ENCODE measurements around the gene CRPPA. TPM values are rescaled to one million over a fixed set of nuclear protein-coding genes. Genes with fewer than 3 reads are reported as not detected.

Gene CRPPA
- polyA plus RNA-seq (2013): 0.75 and 0.94 TPM in 2 replicates

GRCh38 chr7:16421333-16422102 lies at the start of gene CRPPA:
Gene CRPPA, minus strand, starts transcription at chr7:16421538. Its CDS starts 216 bp downstream, at chr7:16421322.
- Histone ChIP-seq H2AFZ (ENCODE audit: insufficient read depth, low read length, poor library complexity) (peak within 1 kb of the TSS; percentile 98), H3K36me3 (ENCODE audit: control insufficient read depth in 1 of 2, insufficient read depth in 2 of 2, low read length in 2 of 2) (no peaks in the 10 kb centered on the region)

GRCh38 chr7:16465469-16466361 lies 44.4 kb upstream of the CRPPA start, which contains the start of gene SOSTDC1:
Gene SOSTDC1, minus strand, starts transcription at chr7:16465738. Its CDS starts 70 bp downstream, at chr7:16465668.
- Histone ChIP-seq H2BK12ac (ENCODE audit: low read length) (no peak within 1 kb of the TSS), H3K14ac (ENCODE audit: low read length) (no peak within 1 kb of the TSS), H3K9me3 (ENCODE audit: insufficient read depth, low read depth, low read length) (no peaks in the 10 kb centered on the region), H3K4me3 (ENCODE audit: low read depth, low read length) (no peak within 1 kb of the TSS), H2AK5ac (ENCODE audit: low read length) (no peak within 1 kb of the TSS), H3K27me3 (ENCODE audit: insufficient read depth, low read length) (no peaks in the 10 kb centered on the region), H3K18ac (ENCODE audit: low read length) (no peak within 1 kb of the TSS), H3K79me1 (ENCODE audit: low read length) (no peaks in the 10 kb centered on the region), H3K4me2 (ENCODE audit: low read length) (peak within 1 kb of the TSS; percentile 2), H3K79me2 (ENCODE audit: control insufficient read depth, insufficient read depth, low read length, poor library complexity) (no peaks in the 10 kb centered on the region), H2AFZ (ENCODE audit: insufficient read depth, low read length, poor library complexity) (no peak within 1 kb of the TSS), H3K27ac (ENCODE audit: low read depth, low read length) (no peak within 1 kb of the TSS), H4K91ac (ENCODE audit: low read depth, low read length) (no peak within 1 kb of the TSS), H4K8ac (ENCODE audit: low read depth, low read length) (no peak within 1 kb of the TSS), H3K36me3 (ENCODE audit: control insufficient read depth in 1 of 2, insufficient read depth in 2 of 2, low read length in 2 of 2) (no peaks in the 10 kb centered on the region), H3K4ac (ENCODE audit: low read depth, low read length) (no peak within 1 kb of the TSS), H3K4me1 (ENCODE audit: control insufficient read depth in 1 of 2, insufficient read depth in 2 of 2, low read length in 2 of 2) (no peaks in the 10 kb centered on the region), H3K23ac (ENCODE audit: low read length) (no peak within 1 kb of the TSS), H4K12ac (ENCODE audit: low read depth, low read length) (no peak within 1 kb of the TSS), H3K9ac (ENCODE audit: low read length) (no peak within 1 kb of the TSS), H2BK5ac (ENCODE audit: low read depth, low read length, poor library complexity) (no peak within 1 kb of the TSS), H2BK120ac (ENCODE audit: insufficient read depth, low read length, poor library complexity) (no peak within 1 kb of the TSS)
- no peak for DNase-seq
- no CpG with 5 or more reads among the region's 10 CpGs for WGBS (ENCODE audit: extremely low coverage, insufficient coverage, insufficient read length)

More at GRCh38 chr7:16421333-16422102, at the start of gene CRPPA:
- peak within 1 kb of the TSS; percentile 95 for H3K27ac ChIP-seq (ENCODE audit: low read depth, low read length)
- H4K8ac ChIP-seq (ENCODE audit: low read depth, low read length): peak within 1 kb of the TSS; percentile 99
- H3K79me2 ChIP-seq (ENCODE audit: control insufficient read depth, insufficient read depth, low read length, poor library complexity): peaks cover 9% of the 10 kb centered on the region
- H2BK5ac ChIP-seq (ENCODE audit: low read depth, low read length, poor library complexity): peak within 1 kb of the TSS; percentile 96
- WGBS (ENCODE audit: extremely low coverage, insufficient coverage, insufficient read length): no CpG with 5 or more reads among the region's 50 CpGs
- no peaks in the 10 kb centered on the region for H3K9me3 ChIP-seq (ENCODE audit: insufficient read depth, low read depth, low read length)
- peak within 1 kb of the TSS; percentile 99 for H3K18ac ChIP-seq (ENCODE audit: low read length)
- peak; percentile 68 to 89 for DNase-seq
- peak within 1 kb of the TSS; percentile 97 for H3K14ac ChIP-seq (ENCODE audit: low read length)
- peak within 1 kb of the TSS; percentile 22 for H3K23ac ChIP-seq (ENCODE audit: low read length)
- H2AK5ac ChIP-seq (ENCODE audit: low read length): peak within 1 kb of the TSS; percentile 59
- H3K4me2 ChIP-seq (ENCODE audit: low read length): peak within 1 kb of the TSS; percentile 86
- H2BK120ac ChIP-seq (ENCODE audit: insufficient read depth, low read length, poor library complexity): peak within 1 kb of the TSS; percentile 98
- H3K79me1 ChIP-seq (ENCODE audit: low read length): peaks cover 16% of the 10 kb centered on the region
- peak within 1 kb of the TSS; percentile 96 for H4K91ac ChIP-seq (ENCODE audit: low read depth, low read length)
- H3K4me3 ChIP-seq (ENCODE audit: low read depth, low read length): peak within 1 kb of the TSS; percentile 74
- peak within 1 kb of the TSS; percentile 99 for H4K12ac ChIP-seq (ENCODE audit: low read depth, low read length)
- peak within 1 kb of the TSS; percentile 74 for H3K9ac ChIP-seq (ENCODE audit: low read length)
- H3K4ac ChIP-seq (ENCODE audit: low read depth, low read length): peak within 1 kb of the TSS; percentile 94
- H3K27me3 ChIP-seq (ENCODE audit: insufficient read depth, low read length): no peaks in the 10 kb centered on the region
- peaks cover 4 to 9% of the 10 kb centered on the region in 2 experiments for H3K4me1 ChIP-seq (ENCODE audit: control insufficient read depth in 1 of 2, insufficient read depth in 2 of 2, low read length in 2 of 2)
- peak within 1 kb of the TSS; percentile 41 for H2BK12ac ChIP-seq (ENCODE audit: low read length)

GRCh38 chr7:16463949-16464715 lies 42.8 kb upstream of the CRPPA start:
- Histone ChIP-seq H3K23ac (ENCODE audit: low read length) (no peak overlapping the region), H3K79me2 (ENCODE audit: control insufficient read depth, insufficient read depth, low read length, poor library complexity) (no peaks in the 10 kb centered on the region), H4K8ac (ENCODE audit: low read depth, low read length) (no peak overlapping the region), H3K4ac (ENCODE audit: low read depth, low read length) (no peak overlapping the region), H2BK120ac (ENCODE audit: insufficient read depth, low read length, poor library complexity) (no peak overlapping the region), H4K12ac (ENCODE audit: low read depth, low read length) (no peak overlapping the region), H3K14ac (ENCODE audit: low read length) (no peak overlapping the region), H2AK5ac (ENCODE audit: low read length) (no peak overlapping the region), H2AFZ (ENCODE audit: insufficient read depth, low read length, poor library complexity) (no peak overlapping the region), H3K36me3 (ENCODE audit: control insufficient read depth in 1 of 2, insufficient read depth in 2 of 2, low read length in 2 of 2) (no peaks in the 10 kb centered on the region), H2BK5ac (ENCODE audit: low read depth, low read length, poor library complexity) (no peak overlapping the region), H4K91ac (ENCODE audit: low read depth, low read length) (no peak overlapping the region), H3K4me1 (ENCODE audit: control insufficient read depth in 1 of 2, insufficient read depth in 2 of 2, low read length in 2 of 2) (no peaks in the 10 kb centered on the region), H3K4me3 (ENCODE audit: low read depth, low read length) (no peak overlapping the region), H3K4me2 (ENCODE audit: low read length) (no peak overlapping the region), H3K79me1 (ENCODE audit: low read length) (no peaks in the 10 kb centered on the region), H3K9me3 (ENCODE audit: insufficient read depth, low read depth, low read length) (no peaks in the 10 kb centered on the region), H3K27me3 (ENCODE audit: insufficient read depth, low read length) (no peaks in the 10 kb centered on the region), H3K9ac (ENCODE audit: low read length) (no peak overlapping the region), H3K18ac (ENCODE audit: low read length) (no peak overlapping the region), H2BK12ac (ENCODE audit: low read length) (no peak overlapping the region), H3K27ac (ENCODE audit: low read depth, low read length) (no peak overlapping the region)
- no peak for DNase-seq
- 100% methylated on average over 1 of the region's 10 CpGs for WGBS (ENCODE audit: extremely low coverage, insufficient coverage, insufficient read length)

GRCh38 chr7:16463520-16463919 lies 42.2 kb upstream of the CRPPA start:
- Histone ChIP-seq H3K79me2 (ENCODE audit: control insufficient read depth, insufficient read depth, low read length, poor library complexity) (no peaks in the 10 kb centered on the region), H4K91ac (ENCODE audit: low read depth, low read length) (no peak overlapping the region), H3K79me1 (ENCODE audit: low read length) (no peaks in the 10 kb centered on the region), H3K27ac (ENCODE audit: low read depth, low read length) (no peak overlapping the region), H2AK5ac (ENCODE audit: low read length) (no peak overlapping the region), H2BK12ac (ENCODE audit: low read length) (no peak overlapping the region), H4K8ac (ENCODE audit: low read depth, low read length) (no peak overlapping the region), H3K4me3 (ENCODE audit: low read depth, low read length) (no peak overlapping the region), H3K23ac (ENCODE audit: low read length) (no peak overlapping the region), H2BK5ac (ENCODE audit: low read depth, low read length, poor library complexity) (no peak overlapping the region), H3K4me1 (ENCODE audit: control insufficient read depth in 1 of 2, insufficient read depth in 2 of 2, low read length in 2 of 2) (no peaks in the 10 kb centered on the region), H2BK120ac (ENCODE audit: insufficient read depth, low read length, poor library complexity) (no peak overlapping the region), H3K27me3 (ENCODE audit: insufficient read depth, low read length) (no peaks in the 10 kb centered on the region), H3K9me3 (ENCODE audit: insufficient read depth, low read depth, low read length) (no peaks in the 10 kb centered on the region), H3K9ac (ENCODE audit: low read length) (no peak overlapping the region), H3K18ac (ENCODE audit: low read length) (no peak overlapping the region), H3K4me2 (ENCODE audit: low read length) (no peak overlapping the region), H3K36me3 (ENCODE audit: control insufficient read depth in 1 of 2, insufficient read depth in 2 of 2, low read length in 2 of 2) (no peaks in the 10 kb centered on the region), H2AFZ (ENCODE audit: insufficient read depth, low read length, poor library complexity) (no peak overlapping the region), H3K14ac (ENCODE audit: low read length) (no peak overlapping the region), H4K12ac (ENCODE audit: low read depth, low read length) (no peak overlapping the region), H3K4ac (ENCODE audit: low read depth, low read length) (no peak overlapping the region)
- no peak for DNase-seq
- WGBS (ENCODE audit: extremely low coverage, insufficient coverage, insufficient read length): no CpG with 5 or more reads among the region's 2 CpGs
